Measurements from ENCODE around the gene PIH1D1.

Gene PIH1D1

DNA sequence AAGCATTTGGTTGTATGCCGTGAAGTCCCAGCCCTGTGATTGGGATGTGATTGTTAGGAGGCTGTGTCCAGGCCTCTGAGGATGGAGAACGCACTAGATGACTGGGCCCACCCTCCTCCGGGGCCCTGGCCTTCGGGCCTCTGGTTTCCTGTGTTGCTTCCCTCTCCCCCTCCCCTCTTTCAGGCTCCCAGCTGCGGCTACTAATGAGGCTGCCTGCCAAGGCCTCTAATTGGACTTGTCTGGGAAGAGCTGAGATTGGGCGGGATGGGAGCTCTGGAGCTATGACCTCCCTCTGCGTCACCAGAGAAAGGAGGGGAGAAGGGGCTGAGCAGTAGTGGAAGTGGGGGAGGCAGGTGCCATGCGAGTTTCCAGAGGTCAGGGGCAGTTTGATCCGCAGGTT lies 38.3 kb downstream of the PIH1D1 start:
- no peak overlapping the region for H3K27ac Mint-ChIP-seq
- H3K4me3 Mint-ChIP-seq, result no peak overlapping the region
- no peaks in the 10 kb centered on the region for H3K9me3 Mint-ChIP-seq
- no peaks in the 10 kb centered on the region for H3K36me3 Mint-ChIP-seq (ENCODE audit: low read depth)
- peaks cover 27% of the 10 kb centered on the region for H3K4me1 Mint-ChIP-seq (ENCODE audit: low read depth)
- peaks cover 7% of the 10 kb centered on the region for H3K27me3 Mint-ChIP-seq

DNA sequence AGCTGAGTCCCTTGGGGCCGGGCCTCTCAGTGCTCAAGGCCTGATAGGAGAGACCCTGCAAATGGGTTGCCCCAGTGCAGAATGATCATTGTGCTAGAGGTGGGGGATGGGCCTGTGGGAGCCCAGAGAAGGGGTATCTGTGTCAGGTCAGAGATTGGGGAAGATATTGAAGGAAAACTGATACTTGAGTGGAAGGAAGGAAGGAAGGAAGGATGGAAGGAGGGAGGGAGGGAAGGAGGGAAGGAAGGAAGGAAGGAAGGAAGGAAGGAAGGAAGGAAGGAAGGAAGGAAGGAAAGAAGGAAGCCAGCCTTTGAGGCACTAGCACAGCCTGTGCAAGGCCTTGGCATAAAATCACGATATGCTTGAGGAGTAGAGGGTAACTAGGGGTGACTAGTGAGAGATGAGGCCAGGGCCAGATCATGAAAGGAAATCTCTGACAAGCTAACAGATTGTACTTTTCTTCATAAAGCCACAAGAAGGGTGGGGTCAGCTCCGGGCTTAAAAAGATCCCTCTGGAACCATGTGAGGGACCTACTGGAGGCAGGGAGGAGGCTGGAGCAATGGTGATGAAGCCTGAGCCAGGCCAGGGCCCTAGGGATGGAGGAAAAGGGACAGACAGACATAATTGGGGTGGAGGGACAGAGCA lies 39.8 kb downstream of the PIH1D1 start:
- peaks cover 37% of the 10 kb centered on the region for H3K4me1 Mint-ChIP-seq (ENCODE audit: low read depth)
- no peaks in the 10 kb centered on the region for H3K27me3 Mint-ChIP-seq
- no peak overlapping the region for H3K27ac Mint-ChIP-seq
- no peaks in the 10 kb centered on the region for H3K36me3 Mint-ChIP-seq (ENCODE audit: low read depth)
- H3K9me3 Mint-ChIP-seq, result no peaks in the 10 kb centered on the region
- H3K4me3 Mint-ChIP-seq, result no peak overlapping the region

DNA sequence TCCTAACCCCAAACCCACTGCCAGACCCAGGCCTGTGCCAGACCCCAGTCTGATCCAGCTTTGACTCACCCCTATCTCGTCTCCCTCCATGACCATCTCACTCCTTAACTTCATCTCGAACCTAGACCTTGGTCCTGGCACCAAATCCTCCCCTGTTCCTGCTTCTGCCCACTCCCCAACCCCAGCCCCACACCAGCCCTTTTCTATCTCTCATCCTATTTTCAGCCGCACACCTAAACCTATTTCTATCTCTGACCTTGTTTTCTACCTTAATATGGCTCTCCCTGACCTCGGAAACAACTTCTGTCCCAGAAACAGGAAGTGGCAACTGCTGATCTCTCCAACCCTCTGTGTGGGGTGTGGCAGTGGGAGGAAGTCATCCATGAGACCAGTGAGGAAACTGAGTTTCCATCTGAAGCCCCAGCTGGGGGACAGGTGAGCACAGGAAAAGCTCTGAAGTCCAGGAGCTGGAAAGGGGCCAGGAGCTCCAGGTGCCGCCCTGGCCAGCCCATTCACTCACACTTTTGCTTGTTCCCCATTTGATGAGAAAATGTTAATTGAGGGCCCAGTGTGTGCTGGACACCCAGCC lies 42.1 kb downstream of the PIH1D1 start:
- Mint-ChIP-seq H3K36me3 (ENCODE audit: low read depth) (no peaks in the 10 kb centered on the region), H3K27ac (peak overlapping the region; percentile 87), H3K4me3 (peak overlapping the region; percentile 53), H3K9me3 (no peaks in the 10 kb centered on the region), H3K4me1 (ENCODE audit: low read depth) (peaks cover 37% of the 10 kb centered on the region), H3K27me3 (no peaks in the 10 kb centered on the region)

DNA sequence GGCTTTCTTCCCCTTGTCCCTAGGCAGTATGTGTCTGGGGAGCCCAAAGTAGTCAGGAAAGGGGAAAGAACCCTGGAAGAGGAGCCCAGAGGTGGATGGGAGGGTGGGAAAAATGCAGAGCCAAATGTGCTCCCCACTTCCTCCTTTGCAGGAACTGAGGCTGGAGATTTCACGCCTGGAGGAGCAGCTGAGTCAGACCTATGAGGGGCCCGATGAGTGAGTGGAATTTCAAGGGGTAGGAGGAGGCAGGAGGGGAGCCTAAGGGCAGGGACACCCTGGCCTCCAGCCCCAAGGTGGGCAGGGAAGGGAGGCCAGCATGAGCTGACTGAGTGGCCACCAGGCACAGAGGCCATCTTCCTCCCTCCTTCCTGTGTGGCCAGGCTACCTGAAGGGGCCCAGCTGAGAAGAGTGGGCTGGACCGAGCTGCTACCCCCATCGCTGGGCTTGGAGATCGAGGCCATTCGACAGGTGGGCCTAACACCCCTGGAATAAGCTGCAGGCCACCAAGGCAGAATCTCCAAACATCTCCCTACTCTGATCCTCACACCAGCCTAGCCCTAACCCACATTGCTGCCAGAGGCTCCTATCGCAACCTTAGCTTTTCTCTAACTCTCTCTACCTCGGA lies 42.7 kb downstream of the PIH1D1 start:
- peaks cover 37% of the 10 kb centered on the region for H3K4me1 Mint-ChIP-seq (ENCODE audit: low read depth)
- peak overlapping the region; percentile 53 for H3K4me3 Mint-ChIP-seq
- no peaks in the 10 kb centered on the region for H3K27me3 Mint-ChIP-seq
- no peaks in the 10 kb centered on the region for H3K9me3 Mint-ChIP-seq
- H3K27ac Mint-ChIP-seq, result peak overlapping the region; percentile 87
- H3K36me3 Mint-ChIP-seq (ENCODE audit: low read depth), result no peaks in the 10 kb centered on the region

DNA sequence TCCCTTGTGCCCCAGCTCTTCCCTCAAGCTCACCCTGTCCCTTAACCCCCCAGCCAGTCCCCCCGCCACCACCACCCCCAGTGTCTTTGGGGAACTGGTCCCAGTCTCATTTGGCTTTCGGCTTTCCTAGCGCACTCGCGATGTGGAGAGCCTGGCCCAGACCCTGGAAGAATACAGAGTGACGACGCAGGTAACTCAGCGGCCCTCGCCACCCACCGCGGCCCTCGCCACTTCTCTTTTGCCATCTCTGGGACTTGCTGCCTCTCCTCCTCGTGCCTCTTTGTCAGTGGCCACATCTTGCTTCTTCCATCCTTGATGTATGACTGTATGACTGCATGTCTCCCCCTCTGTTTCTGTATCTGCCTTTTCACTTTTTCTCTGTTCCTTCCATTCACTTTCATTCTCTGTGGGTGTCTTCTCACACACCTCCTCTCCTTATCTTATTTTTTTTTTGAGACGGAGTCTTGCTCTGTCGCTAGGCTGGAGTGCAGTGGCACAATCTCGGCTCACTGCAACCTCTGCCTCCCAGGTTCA lies 44.1 kb downstream of the PIH1D1 start:
- Mint-ChIP-seq H3K4me1 (ENCODE audit: low read depth) (peaks cover 40% of the 10 kb centered on the region), H3K36me3 (ENCODE audit: low read depth) (no peaks in the 10 kb centered on the region), H3K4me3 (no peak overlapping the region), H3K27me3 (no peaks in the 10 kb centered on the region), H3K9me3 (no peaks in the 10 kb centered on the region), H3K27ac (peak overlapping the region; percentile 43)

DNA sequence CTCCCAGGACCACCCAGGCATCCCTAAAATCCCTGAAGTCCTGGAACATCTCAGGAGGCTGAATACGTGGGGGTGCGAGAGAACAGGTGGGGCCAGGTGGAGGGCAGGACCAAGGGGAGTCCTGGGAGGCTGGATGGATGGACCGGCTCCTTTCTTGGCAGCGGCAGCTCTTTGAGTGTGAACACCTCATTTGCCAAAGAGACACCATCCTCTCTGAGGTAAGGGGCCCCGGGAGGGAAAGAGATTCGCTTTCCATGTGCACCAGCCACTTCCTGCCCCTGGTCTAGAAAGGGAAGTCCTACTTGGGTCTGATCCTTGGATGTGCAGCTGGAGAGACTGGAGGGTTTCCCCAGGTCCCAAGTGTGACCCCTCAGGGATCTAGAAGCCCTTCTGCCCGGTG lies 44.5 kb downstream of the PIH1D1 start:
- Mint-ChIP-seq H3K36me3 (ENCODE audit: low read depth) (no peaks in the 10 kb centered on the region), H3K4me1 (ENCODE audit: low read depth) (peaks cover 40% of the 10 kb centered on the region), H3K27me3 (no peaks in the 10 kb centered on the region), H3K27ac (no peak overlapping the region), H3K4me3 (no peak overlapping the region), H3K9me3 (no peaks in the 10 kb centered on the region)

DNA sequence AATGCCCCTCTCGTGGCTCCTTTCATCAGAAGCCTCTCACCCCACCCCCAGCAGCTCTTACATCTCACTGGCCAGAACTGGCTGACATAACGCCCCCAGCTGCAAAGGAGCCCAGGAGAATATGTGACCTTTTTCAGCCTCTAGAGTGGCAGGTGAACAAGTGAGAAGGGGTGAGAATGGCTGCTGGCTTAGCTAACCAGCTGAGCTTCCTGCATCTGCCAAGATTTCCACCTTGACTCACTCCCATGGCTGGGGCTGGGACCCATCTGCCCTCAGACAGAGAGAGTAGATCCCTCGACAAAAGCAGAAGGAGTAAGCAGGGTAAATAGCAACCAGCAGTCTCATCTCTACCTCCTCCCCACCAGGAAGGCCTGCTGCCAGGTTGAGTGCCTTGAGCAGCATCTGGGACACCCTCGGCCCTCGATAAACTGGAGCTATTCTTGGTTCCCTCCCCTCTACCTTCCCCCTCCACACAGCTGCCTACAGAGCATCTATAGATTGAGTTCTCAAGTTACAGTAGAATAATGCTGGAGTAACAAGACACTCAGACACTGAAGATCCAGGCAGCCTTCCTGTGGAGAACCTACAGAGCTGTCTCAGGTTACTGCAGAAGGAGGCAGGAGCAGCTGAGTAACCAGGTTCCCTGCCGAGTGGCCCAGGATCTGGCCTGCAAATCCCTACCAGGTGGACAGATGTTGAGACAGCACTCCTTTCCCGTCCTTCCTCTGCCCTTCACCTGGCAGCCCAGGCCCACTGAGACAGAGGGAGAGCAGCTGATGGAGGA lies 48.0 kb downstream of the PIH1D1 start:
- Mint-ChIP-seq H3K27me3 (no peaks in the 10 kb centered on the region), H3K4me1 (ENCODE audit: low read depth) (peaks cover 17% of the 10 kb centered on the region), H3K36me3 (ENCODE audit: low read depth) (no peaks in the 10 kb centered on the region), H3K4me3 (no peak overlapping the region), H3K9me3 (no peaks in the 10 kb centered on the region), H3K27ac (no peak overlapping the region)

DNA sequence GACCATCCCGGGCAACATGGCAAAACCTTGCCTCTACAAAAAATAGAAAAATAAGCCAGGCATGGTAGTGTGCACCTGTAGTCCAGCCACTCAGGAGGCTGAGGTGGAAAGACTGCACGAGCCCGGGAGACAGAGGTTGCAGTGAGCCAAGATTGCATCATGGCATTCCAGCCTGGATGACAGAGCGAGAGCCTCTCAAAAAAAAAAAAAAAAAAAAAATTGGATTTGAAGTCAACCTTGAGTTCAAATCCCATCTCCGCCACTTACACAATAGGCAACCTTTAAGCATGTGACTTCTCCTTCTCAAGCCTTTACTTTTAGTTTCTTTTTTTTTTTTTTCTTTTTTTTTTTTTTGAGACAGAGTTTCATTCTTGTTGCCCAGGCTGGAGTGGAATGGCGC lies 51.6 kb downstream of the PIH1D1 start:
- H3K36me3 Mint-ChIP-seq (ENCODE audit: low read depth), result no peaks in the 10 kb centered on the region
- H3K27me3 Mint-ChIP-seq, result no peaks in the 10 kb centered on the region
- H3K9me3 Mint-ChIP-seq, result no peaks in the 10 kb centered on the region
- H3K4me3 Mint-ChIP-seq, result no peak overlapping the region
- H3K4me1 Mint-ChIP-seq (ENCODE audit: low read depth), result peaks cover 14% of the 10 kb centered on the region
- H3K27ac Mint-ChIP-seq, result no peak overlapping the region

DNA sequence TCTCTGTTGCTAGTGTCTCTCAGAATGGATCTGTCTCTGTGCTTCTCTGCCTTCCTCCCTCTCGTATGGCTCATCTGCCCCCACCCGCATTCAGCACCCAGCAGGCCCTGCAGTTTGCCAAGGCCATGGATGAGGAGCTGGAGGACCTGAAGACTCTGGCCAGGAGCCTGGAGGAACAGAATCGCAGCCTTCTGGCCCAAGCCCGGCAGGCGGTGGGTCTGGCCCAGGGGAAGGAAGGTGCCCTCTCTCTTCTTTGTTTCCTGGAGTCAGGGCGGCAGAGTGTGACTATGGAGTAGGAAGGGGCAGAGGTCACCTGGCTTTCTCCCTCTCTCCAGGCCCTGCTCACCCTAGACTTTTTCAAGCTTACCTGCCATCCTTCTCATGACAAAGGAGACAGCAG lies 52.7 kb downstream of the PIH1D1 start:
- no peaks in the 10 kb centered on the region for H3K36me3 Mint-ChIP-seq (ENCODE audit: low read depth)
- no peaks in the 10 kb centered on the region for H3K9me3 Mint-ChIP-seq
- peaks cover 14% of the 10 kb centered on the region for H3K4me1 Mint-ChIP-seq (ENCODE audit: low read depth)
- H3K27ac Mint-ChIP-seq, result no peak overlapping the region
- no peaks in the 10 kb centered on the region for H3K27me3 Mint-ChIP-seq
- H3K4me3 Mint-ChIP-seq, result no peak overlapping the region

DNA sequence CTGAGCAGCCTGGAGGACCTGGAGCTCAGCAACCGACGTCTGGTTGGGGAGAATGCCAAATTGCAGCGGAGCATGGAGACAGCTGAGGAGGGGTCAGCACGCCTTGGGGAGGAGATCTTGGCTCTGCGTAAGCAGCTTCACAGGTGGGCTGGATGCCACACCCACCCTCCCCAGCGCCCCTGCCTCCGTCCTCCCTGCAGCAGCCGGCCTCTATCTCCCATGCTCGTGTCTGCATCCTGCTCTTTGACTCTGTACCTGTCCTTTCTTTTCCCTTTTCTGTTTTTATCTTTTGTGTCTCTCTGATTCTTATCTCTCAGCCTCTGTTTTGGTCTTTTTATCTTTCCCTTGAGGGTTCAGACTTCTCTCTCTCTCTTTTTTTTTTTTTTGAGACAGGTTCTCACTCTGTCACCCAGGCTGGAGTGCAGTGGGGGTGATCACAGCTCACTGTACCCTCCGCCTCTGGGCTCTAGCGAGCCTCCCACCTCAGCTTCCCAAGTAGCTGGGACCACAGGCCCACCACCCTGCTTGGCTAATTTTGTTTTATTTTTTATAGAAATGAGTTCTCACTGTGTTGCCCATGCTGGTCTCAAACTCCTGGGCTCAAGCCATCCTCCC lies 53.5 kb downstream of the PIH1D1 start:
- Mint-ChIP-seq H3K36me3 (ENCODE audit: low read depth) (no peaks in the 10 kb centered on the region), H3K9me3 (no peaks in the 10 kb centered on the region)

DNA sequence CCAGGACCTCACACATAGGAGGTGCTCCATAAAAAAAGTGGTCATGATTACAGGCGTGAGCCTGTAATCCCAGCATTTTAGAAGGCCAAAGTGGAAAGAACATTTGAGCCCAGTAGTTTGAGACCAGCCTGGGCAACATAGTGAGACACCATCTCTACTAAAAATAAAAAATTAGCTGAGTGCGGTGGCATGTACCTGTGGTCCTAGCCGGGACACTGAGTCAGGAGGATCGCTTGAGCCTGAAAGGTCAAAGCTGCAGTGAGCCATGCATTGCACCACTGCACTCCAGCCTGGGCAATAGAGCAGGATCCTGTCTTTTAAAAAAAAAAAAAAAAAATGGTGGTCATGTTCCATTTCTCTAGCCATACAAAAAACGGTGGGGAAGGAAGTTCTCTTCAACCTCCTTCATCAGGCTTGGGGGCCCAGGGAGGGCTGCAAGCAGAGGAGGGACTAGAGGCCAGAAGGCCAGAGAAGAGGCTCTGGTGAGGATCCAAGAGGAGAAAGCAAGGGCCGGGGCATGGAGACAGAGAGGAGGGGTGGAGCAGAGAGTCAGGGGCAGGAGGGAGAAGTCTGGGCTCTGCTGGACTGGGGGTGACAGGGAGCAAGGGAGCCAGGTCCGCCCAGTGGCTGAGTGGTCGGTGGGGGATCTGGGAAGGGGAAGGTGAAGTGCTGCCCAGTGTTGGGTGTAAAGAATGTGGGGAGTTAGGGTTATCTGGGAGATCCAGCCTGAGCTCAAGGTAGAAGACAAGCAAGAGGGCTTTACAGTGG lies 54.7 kb downstream of the PIH1D1 start:
- Mint-ChIP-seq H3K4me1 (ENCODE audit: low read depth) (peaks cover 15% of the 10 kb centered on the region), H3K9me3 (no peaks in the 10 kb centered on the region), H3K4me3 (no peak overlapping the region), H3K27ac (no peak overlapping the region), H3K27me3 (peaks cover 3% of the 10 kb centered on the region), H3K36me3 (ENCODE audit: low read depth) (no peaks in the 10 kb centered on the region)

More for the DNA sequence above, 53.5 kb downstream of the PIH1D1 start:
- H3K27me3 Mint-ChIP-seq, result no peaks in the 10 kb centered on the region
- H3K4me3 Mint-ChIP-seq, result no peak overlapping the region
- H3K4me1 Mint-ChIP-seq (ENCODE audit: low read depth), result peaks cover 11% of the 10 kb centered on the region
- no peak overlapping the region for H3K27ac Mint-ChIP-seq
